Breast epithelium (tissue), 4 donors: ENCODE data around the gene MKRN2. TPM values are rescaled to one million over a fixed set of nuclear protein-coding genes. Genes with fewer than 3 reads are reported as not detected.
"Not testable (repeated sequence)": the region's sequence is repeated elsewhere in the genome, so short reads cannot be mapped to it uniquely, and the experiment has no call there.

Source experiments
- DNase-seq, 2 donors: peaks; one replicate each; pipeline ENCODE4 v3.0.0-alpha.2; 2019; ENCODE audit warnings: low spot score in 2 of 2
- H3K27ac ChIP-seq, 2 donors: fragments of 200-600 bp; sonication (generic) in 1 of 2; one replicate each; pipeline ENCODE4 v1.5.1; 2016 to 2019; ENCODE audit warnings: mild to moderate bottlenecking in 1 of 2
- H3K27me3 ChIP-seq, 2 donors: fragments of 200-600 bp; sonication (generic) in 1 of 2; one replicate each; pipeline versions ENCODE4 v1.5.1 to v1.6.0; 2017 to 2019; ENCODE audit warnings: control low read depth in 1 of 2, mild to moderate bottlenecking in 1 of 2
- H3K36me3 ChIP-seq: fragments of 200-600 bp; one replicate; pipeline ENCODE4 v1.5.1; 2019
- H3K4me1 ChIP-seq, 2 donors: fragments of 200-600 bp; sonication (generic); one replicate each; pipeline ENCODE4 v1.5.1; 2016 to 2019; ENCODE audit warnings: control low read depth in 1 of 2
- H3K4me3 ChIP-seq, 3 donors: fragments of 200-600 bp; sonication (generic); 1 replicate in 2 of 3; 2 replicates in 1 of 3; pipeline ENCODE4 v1.5.1; 2016 to 2019; ENCODE audit warnings: mild to moderate bottlenecking in 3 of 3, moderate library complexity in 2 of 3
- H3K9me3 ChIP-seq, 2 donors: fragments of 200-600 bp; sonication (generic) in 1 of 2; one replicate each; pipeline ENCODE4 v1.5.1; 2016 to 2019; ENCODE audit warnings: control low read depth in 1 of 2
- CTCF ChIP-seq, 3 donors: fragments of 450-650 bp; IDR thresholded peaks; one replicate each; pipeline ENCODE4 v1.5.1; 2016 to 2017; ENCODE audit warnings: antibody characterized with exemption in 3 of 3, mild to moderate bottlenecking in 3 of 3, moderate library complexity in 3 of 3
- POLR2A ChIP-seq: fragments of 450-650 bp; IDR thresholded peaks from one replicate; pipeline ENCODE4 v1.6.1; 2016; ENCODE audit warnings: antibody characterized with exemption, mild to moderate bottlenecking, moderate library complexity
- POLR2AphosphoS5 ChIP-seq, 3 donors: sonication (generic); formaldehyde crosslinking; IDR thresholded peaks; one replicate each; pipeline ENCODE4 v1.6.1; 2017; ENCODE audit warnings: antibody characterized with exemption in 3 of 3
- intact Hi-C: fragments of 100-400 bp; cut with DNase I; formaldehyde crosslinking; loops from one replicate; pipeline ENCODE4 v1.15.1; 2023; ENCODE audit warnings: low total_unique reads
- total RNA-seq, 3 donors: library from RNA; depleted of rRNA; stranded (reverse); fragments of >200 nt; gene quantifications; one replicate each; pipeline ENCODE4 v1.1.0, GENCODE V29; 2016

The MKRN2 gene
- total RNA-seq, 3 donors from 2014 or later = 34.7 to 37.3 (median 36.1) TPM

DNA sequence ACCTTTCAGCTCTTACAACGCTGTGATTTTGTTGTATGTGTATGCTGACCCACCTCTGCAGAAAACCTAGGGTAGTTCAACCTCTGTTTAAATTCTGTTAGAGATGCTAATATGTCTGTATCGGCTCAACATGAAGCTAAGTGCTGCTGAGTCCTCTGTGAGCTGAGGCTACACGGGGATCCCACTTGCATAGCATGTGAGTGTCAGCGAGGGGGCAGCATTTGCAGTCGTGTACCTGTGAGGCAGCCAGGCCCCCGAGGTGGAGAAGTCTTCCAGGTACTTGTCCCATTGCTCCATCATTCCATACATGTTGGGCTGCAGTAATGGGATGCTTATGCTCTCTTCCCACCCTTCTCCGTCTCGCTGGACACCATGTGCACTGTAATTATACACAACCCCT is 15.3 kb upstream of the MKRN2 start:
- no peak overlapping the region for H3K27ac ChIP-seq
- DNase-seq = no peak
- no peaks in the 10 kb centered on the region for H3K27me3 ChIP-seq
- intact Hi-C loops = no loop called here
- H3K4me3 ChIP-seq = no peak overlapping the region
- no peaks in the 10 kb centered on the region for H3K36me3 ChIP-seq
- H3K9me3 ChIP-seq = no peaks in the 10 kb centered on the region
- TF ChIP-seq CTCF (IDR thresholded peaks at IDR 0.05) (no peak), POLR2A (no peak)
- H3K4me1 ChIP-seq = no peaks in the 10 kb centered on the region

GRCh38 chr3:12543497-12543896 is 13.4 kb upstream of the MKRN2 start:
- H3K4me3 ChIP-seq, H3K36me3 ChIP-seq, DNase-seq, intact Hi-C loops, H3K27me3 ChIP-seq, H3K4me1 ChIP-seq, H3K27ac ChIP-seq, H3K9me3 ChIP-seq: not testable (repeated sequence)

DNA sequence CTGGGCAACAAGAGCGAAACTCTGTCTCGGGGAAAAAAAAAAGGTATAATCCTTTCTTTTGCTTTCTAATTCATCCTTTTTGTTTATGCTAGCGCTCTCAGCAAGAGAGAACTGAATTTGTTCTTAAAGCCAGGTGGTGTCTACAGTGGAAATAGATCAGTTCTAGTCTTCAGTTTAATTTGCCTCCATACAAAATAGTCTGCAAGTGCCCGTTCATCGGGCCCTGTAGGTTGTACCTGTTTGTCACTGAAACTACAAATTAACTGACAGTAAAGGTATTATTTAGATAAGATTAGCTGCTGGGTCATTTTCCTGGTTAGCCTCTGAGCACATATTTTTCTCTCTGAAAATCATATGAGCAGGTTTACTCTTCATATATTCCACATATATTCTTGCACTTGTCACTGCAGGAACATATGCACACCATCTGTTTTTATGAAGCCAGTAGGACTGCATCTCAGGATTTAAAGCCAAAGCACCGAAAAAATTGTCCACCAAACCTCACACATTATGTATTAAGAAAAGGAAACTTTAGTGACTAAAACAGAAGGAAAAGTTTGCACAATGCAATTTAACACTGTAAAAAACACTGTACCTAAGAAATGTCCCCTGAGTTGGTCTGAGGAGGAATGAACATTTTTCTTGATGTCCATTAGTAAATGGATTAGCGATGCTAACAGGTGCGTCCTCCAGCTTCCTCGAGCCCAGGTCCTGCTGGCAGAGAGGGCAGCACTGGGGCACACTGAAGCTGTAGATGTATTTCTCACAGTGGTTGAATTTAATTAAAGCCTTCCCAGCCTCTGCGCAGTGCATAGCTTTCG is 12.0 kb upstream of the MKRN2 start:
- Histone ChIP-seq H3K4me3 (peak overlapping the region in 2 of 3 donors; percentile 37 to 60), H3K9me3 (no peaks in the 10 kb centered on the region), H3K36me3 (no peaks in the 10 kb centered on the region), H3K4me1 (no peaks in the 10 kb centered on the region), H3K27ac (peak overlapping the region; percentile 48 to 58), H3K27me3 (no peaks in the 10 kb centered on the region)
- intact Hi-C loops = loop anchor here (5.0 kb wide), 1 partner anchor 498 kb away; no protein-coding TSS in a partner anchor
- DNase-seq = no peak
- TF ChIP-seq CTCF (IDR thresholded peaks at IDR 0.05) (no peak), POLR2A (no peak), POLR2AphosphoS5 (IDR thresholded peaks at IDR 0.05) (no peak)

GRCh38 chr3:12545473-12545791 is 11.5 kb upstream of the MKRN2 start, which contains the start of gene MKRN2OS:
Gene MKRN2OS (minus strand): TSS chr3:12545499. CDS start chr3:12545464, 35 bp downstream.
- H3K4me1 ChIP-seq = no peaks in the 10 kb centered on the region
- H3K4me3 ChIP-seq = peak within 1 kb of the TSS in 2 of 3 donors; percentile 37 to 60
- peak within 1 kb of the TSS; percentile 48 to 58 for H3K27ac ChIP-seq
- H3K36me3 ChIP-seq = no peaks in the 10 kb centered on the region
- intact Hi-C loops = loop anchor here (5.0 kb wide), 1 partner anchor 498 kb away; no protein-coding TSS in a partner anchor
- no peaks in the 10 kb centered on the region for H3K9me3 ChIP-seq
- TF ChIP-seq CTCF (IDR thresholded peaks at IDR 0.05) (no peak), POLR2A (no peak), POLR2AphosphoS5 (IDR thresholded peaks at IDR 0.05) (no peak)
- H3K27me3 ChIP-seq = no peaks in the 10 kb centered on the region
- peak; percentile 42 to 61 for DNase-seq

DNA sequence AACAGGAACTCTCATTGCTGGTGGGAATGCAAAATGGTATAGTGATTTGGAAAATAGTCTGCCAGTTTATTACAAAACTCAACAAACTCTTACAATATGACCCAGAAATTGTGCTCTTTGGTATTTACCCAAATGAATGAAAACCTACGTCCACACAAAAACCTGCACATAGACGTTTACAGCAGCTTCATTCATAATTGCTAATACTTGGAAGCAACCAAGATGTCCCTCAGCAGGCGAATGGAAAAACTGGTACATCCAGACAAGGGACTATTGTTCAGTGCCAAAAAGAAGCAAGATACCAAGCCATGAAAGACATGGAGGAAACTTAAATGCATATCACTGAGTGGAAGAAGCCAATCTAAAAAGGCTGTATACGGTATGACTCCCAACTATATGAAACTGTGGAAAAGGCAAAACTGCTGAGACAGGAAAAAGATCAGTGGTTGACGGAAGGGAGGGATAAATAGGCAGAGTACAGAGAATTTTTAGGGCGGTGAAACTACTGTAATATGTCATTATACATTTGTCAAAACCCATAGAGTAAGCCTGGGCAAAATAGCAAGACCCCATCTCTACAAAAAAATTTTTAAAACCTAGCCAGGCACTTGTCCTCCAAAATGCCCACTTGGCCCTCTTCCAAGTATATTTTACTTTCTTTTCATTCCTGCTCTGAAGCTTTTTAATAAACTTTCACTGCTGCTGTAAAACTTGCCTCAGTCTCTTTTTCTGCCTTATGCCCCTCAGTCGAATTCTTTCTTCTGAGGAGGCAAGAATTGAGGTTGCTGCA is 6.7 kb upstream of the MKRN2 start:
- H3K9me3 ChIP-seq = no peaks in the 10 kb centered on the region
- intact Hi-C loops = loop anchor here (5.0 kb wide), 1 partner anchor 503 kb away; no protein-coding TSS in a partner anchor
- H3K27me3 ChIP-seq = peaks cover 0 to 17% of the 10 kb centered on the region in 2 donors
- no peak for DNase-seq
- H3K4me1 ChIP-seq = no peaks in the 10 kb centered on the region
- no peaks in the 10 kb centered on the region for H3K36me3 ChIP-seq
- no peak for TF ChIP-seq POLR2AphosphoS5 (IDR thresholded peaks at IDR 0.05)
- no peak for TF ChIP-seq CTCF (IDR thresholded peaks at IDR 0.05)
- TF ChIP-seq POLR2A = no peak
- H3K4me3 ChIP-seq = no peak overlapping the region
- no peak overlapping the region for H3K27ac ChIP-seq
